ENCODE data around the gene IFITM2. TPM values are rescaled to one million over a fixed set of nuclear protein-coding genes. Genes with fewer than 3 reads are reported as not detected.

Gene IFITM2
- total and polyA plus RNA-seq, 5 donors: 180 to 393 (median 266) TPM

GRCh38 chr11:272195-272930, 35.3 kb upstream of the IFITM2 start:
- ATAC-seq: no peak
- intact Hi-C loops (cut with DNase I): no loop called here
- Histone ChIP-seq H3K4me3 (ENCODE audit: low read length) (no peak overlapping the region), H3K4me1 (ENCODE audit: control insufficient read depth, insufficient read depth, low read length) (no peaks in the 10 kb centered on the region), H3K9me3 (ENCODE audit: control insufficient read depth, low read length) (no peaks in the 10 kb centered on the region), H3K27me3 (ENCODE audit: control insufficient read depth, insufficient read depth) (no peaks in the 10 kb centered on the region), H3K27ac (ENCODE audit: low read length) (no peak overlapping the region)
- peak in 2 of 3 donors; percentile 26 to 46 for DNase-seq
- 84% methylated on average over 22 of the region's 22 CpGs for WGBS

DNA sequence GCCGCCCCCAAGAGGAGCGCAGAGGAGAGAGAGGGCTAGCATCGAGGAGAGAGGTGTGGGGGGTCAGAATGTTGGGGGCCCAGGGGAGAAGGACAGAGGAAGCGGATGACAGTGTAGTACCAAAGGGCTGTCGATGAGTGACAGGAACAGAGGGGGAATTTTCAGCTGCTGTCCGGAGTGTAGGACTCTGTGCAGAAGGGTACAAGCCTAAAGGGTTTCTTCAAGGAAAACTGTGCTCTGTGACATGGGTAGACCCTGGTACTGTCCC, 34.8 kb upstream of the IFITM2 start:
- H3K4me1 ChIP-seq (ENCODE audit: control insufficient read depth, insufficient read depth, low read length): no peaks in the 10 kb centered on the region
- DNase-seq: no peak
- no peak for ATAC-seq
- H3K4me3 ChIP-seq (ENCODE audit: low read length): no peak overlapping the region
- H3K9me3 ChIP-seq (ENCODE audit: control insufficient read depth, low read length): no peaks in the 10 kb centered on the region
- no peak overlapping the region for H3K27ac ChIP-seq (ENCODE audit: low read length)
- H3K27me3 ChIP-seq (ENCODE audit: control insufficient read depth, insufficient read depth): no peaks in the 10 kb centered on the region
- intact Hi-C loops (cut with DNase I): no loop called here
- 86% methylated on average over 6 of the region's 6 CpGs for WGBS

GRCh38 chr11:276219-276618, 31.4 kb upstream of the IFITM2 start:
- intact Hi-C loops (cut with DNase I): no loop called here
- no peak overlapping the region for H3K4me3 ChIP-seq (ENCODE audit: low read length)
- H3K4me1 ChIP-seq (ENCODE audit: control insufficient read depth, insufficient read depth, low read length): no peaks in the 10 kb centered on the region
- H3K27ac ChIP-seq (ENCODE audit: low read length): no peak overlapping the region
- no peaks in the 10 kb centered on the region for H3K27me3 ChIP-seq (ENCODE audit: control insufficient read depth, insufficient read depth)
- ATAC-seq (no peak), DNase-seq (no peak)
- no peaks in the 10 kb centered on the region for H3K9me3 ChIP-seq (ENCODE audit: control insufficient read depth, low read length)

DNA sequence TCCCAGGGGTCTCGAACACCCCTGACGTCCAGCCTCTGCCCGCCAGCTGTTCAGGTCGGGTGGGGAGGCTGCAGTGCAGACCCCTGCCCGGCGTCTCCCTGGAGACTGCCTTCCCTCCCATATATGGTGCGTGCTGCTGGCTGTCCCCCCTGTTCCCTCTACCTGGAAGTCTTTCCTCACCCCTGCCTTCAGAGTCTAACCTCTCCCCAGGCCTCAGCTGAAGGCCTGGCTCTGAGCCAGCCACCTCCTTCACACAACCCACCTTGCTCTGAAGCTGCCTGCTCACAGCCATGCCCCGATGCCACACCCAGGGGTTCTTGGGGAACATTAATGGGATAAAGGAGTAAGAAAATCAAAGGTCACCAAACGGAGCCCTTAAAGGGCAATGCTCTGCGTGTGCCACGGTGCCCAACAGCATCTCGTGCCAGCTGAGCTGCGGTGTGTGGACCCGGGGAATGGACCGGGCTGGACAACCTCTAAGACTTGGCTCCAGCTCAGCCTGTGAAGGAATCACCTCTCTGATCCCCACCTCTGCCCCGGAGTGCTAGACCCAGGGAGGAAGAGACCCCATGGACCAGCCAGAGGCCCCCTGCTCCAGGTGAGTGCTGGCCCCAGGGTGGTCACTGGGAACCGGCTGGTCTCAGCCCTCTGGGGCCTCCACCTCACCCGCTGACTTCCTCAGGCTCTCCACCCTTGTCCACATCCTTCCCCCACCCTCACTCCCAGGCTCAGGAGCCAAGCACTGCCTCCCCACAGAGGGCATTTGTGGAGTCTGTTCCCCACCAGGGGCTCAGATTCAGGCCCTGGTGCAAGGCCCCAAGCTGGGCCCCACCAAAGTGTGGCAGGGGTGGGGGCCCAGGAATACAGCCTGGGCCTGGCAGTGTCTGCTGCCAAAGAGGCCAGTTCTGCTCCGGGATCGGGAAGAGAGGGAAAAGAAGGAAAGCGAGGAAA, 29.3 kb upstream of the IFITM2 start, which contains the start of gene NLRP6:
Gene NLRP6 (plus strand): TSS at position 407 of the 951 bp plus-strand sequence. CDS start 163 bp downstream, at position 570.
- H3K9me3 ChIP-seq (ENCODE audit: control insufficient read depth, low read length): no peaks in the 10 kb centered on the region
- H3K4me1 ChIP-seq (ENCODE audit: control insufficient read depth, insufficient read depth, low read length): no peaks in the 10 kb centered on the region
- intact Hi-C loops (cut with DNase I): no loop called here
- DNase-seq (peak in 2 of 3 donors; percentile 33 to 49), ATAC-seq (peak in 1 of 2 donors; percentile 5)
- H3K27ac ChIP-seq (ENCODE audit: low read length): no peak within 1 kb of the TSS
- H3K4me3 ChIP-seq (ENCODE audit: low read length): no peak within 1 kb of the TSS
- no peaks in the 10 kb centered on the region for H3K27me3 ChIP-seq (ENCODE audit: control insufficient read depth, insufficient read depth)
- 75% methylated on average over 21 of the region's 21 CpGs for WGBS

DNA sequence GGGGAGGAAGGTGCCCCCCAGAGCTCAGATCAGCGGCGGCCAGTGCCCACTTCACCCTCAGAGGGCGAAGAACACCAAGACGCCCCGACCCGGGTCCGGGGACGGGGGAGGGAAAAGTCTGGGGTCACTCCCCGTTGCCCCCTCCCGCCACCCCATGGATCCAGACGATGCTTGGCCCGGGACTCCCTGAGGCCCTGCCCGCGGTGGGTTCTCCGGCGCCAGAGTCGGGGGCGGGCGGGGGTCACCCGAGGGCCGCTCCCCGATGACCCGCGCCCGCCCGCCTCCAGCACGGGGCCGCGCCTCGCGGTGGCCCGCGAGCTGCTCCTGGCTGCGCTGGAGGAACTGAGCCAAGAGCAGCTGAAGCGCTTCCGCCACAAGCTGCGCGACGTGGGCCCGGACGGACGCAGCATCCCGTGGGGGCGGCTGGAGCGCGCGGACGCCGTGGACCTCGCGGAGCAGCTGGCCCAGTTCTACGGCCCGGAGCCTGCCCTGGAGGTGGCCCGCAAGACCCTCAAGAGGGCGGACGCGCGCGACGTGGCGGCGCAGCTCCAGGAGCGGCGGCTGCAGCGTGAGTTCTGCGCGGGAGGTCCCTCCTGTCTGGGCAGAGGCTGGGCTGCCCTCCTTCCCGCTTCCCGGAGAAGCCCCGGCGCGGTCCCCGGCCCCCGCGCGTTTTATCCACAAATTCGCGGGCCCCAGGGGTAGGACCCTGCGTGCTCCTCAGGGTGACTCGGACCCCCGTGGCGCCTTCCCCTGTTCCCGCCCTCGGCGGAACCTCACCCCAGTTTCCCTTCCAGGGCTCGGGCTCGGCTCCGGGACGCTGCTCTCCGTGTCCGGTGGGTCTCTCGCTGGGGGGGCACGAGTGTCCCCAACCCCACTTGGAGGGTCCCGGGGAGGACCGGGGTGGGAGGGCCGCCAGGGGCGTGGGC, 28.3 kb upstream of the IFITM2 start:
- 9% methylated on average over 97 of the region's 97 CpGs for WGBS
- no peaks in the 10 kb centered on the region for H3K27me3 ChIP-seq (ENCODE audit: control insufficient read depth, insufficient read depth)
- ATAC-seq: peak; percentile 27 to 49

DNA sequence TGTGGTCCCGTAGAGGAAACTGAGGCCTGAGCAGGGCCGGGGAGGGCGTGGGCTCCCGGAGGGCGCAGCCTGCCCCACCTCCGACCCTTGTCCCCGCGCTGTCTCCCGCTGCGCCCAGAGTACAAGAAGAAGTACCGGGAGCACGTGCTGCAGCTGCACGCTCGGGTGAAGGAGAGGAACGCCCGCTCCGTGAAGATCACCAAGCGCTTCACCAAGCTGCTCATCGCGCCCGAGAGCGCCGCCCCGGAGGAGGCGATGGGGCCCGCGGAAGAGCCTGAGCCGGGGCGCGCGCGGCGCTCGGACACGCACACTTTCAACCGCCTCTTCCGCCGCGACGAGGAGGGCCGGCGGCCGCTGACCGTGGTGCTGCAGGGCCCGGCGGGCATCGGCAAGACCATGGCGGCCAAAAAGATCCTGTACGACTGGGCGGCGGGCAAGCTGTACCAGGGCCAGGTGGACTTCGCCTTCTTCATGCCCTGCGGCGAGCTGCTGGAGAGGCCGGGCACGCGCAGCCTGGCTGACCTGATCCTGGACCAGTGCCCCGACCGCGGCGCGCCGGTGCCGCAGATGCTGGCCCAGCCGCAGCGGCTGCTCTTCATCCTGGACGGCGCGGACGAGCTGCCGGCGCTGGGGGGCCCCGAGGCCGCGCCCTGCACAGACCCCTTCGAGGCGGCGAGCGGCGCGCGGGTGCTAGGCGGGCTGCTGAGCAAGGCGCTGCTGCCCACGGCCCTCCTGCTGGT, 27.5 kb upstream of the IFITM2 start:
- no peaks in the 10 kb centered on the region for H3K9me3 ChIP-seq (ENCODE audit: control insufficient read depth, low read length)
- peak overlapping the region; percentile 5 for H3K4me3 ChIP-seq (ENCODE audit: low read length)
- no peaks in the 10 kb centered on the region for H3K27me3 ChIP-seq (ENCODE audit: control insufficient read depth, insufficient read depth)
- H3K27ac ChIP-seq (ENCODE audit: low read length): no peak overlapping the region
- DNase-seq: peak in 2 of 3 donors; percentile 65 to 70
- WGBS: 3% methylated on average over 85 of the region's 85 CpGs
- H3K4me1 ChIP-seq (ENCODE audit: control insufficient read depth, insufficient read depth, low read length): no peaks in the 10 kb centered on the region
- ATAC-seq: peak; percentile 17 to 34
- intact Hi-C loops (cut with DNase I): no loop called here

More for the DNA sequence above, 28.3 kb upstream of the IFITM2 start:
- DNase-seq: peak in 2 of 3 donors; percentile 54 to 68
- Histone ChIP-seq H3K4me3 (ENCODE audit: low read length) (no peak overlapping the region), H3K9me3 (ENCODE audit: control insufficient read depth, low read length) (no peaks in the 10 kb centered on the region), H3K4me1 (ENCODE audit: control insufficient read depth, insufficient read depth, low read length) (no peaks in the 10 kb centered on the region), H3K27ac (ENCODE audit: low read length) (no peak overlapping the region)
- intact Hi-C loops (cut with DNase I): no loop called here

- ATAC-seq (no peak), DNase-seq (peak in 2 of 3 donors; percentile 51 to 55)
- H3K4me3 ChIP-seq (ENCODE audit: low read length): peak overlapping the region; percentile 5
- H3K27ac ChIP-seq (ENCODE audit: low read length): no peak overlapping the region
- WGBS: 8% methylated on average over 79 of the region's 79 CpGs
- H3K9me3 ChIP-seq (ENCODE audit: control insufficient read depth, low read length): no peaks in the 10 kb centered on the region
- H3K27me3 ChIP-seq (ENCODE audit: control insufficient read depth, insufficient read depth): no peaks in the 10 kb centered on the region
- no peaks in the 10 kb centered on the region for H3K4me1 ChIP-seq (ENCODE audit: control insufficient read depth, insufficient read depth, low read length)
- intact Hi-C loops (cut with DNase I): no loop called here
These were observed 26.7 kb upstream of the IFITM2 start for GRCh38 chr11:280706-281485.

DNA sequence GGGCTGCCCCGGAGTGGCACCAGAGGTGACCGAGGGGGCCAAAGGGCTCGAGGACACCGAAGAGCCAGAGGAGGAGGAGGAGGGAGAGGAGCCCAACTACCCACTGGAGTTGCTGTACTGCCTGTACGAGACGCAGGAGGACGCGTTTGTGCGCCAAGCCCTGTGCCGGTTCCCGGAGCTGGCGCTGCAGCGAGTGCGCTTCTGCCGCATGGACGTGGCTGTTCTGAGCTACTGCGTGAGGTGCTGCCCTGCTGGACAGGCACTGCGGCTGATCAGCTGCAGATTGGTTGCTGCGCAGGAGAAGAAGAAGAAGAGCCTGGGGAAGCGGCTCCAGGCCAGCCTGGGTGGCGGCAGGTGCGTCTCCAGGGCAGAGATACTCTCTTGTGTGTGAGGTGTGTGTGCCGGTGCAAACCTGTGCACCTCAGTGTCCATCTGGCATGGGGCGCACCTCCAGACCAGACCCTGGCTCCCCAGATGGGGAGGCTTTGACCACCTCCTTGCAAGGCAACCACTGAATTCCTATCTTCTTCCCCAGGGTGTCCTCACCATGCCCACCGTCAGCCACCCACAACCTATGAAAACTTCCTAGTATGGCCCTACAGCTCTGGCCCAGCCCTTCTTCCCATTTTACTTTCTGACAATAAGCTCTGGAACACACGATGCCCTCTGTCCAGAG, 26.0 kb upstream of the IFITM2 start:
- no peaks in the 10 kb centered on the region for H3K27me3 ChIP-seq (ENCODE audit: control insufficient read depth, insufficient read depth)
- H3K27ac ChIP-seq (ENCODE audit: low read length): no peak overlapping the region
- DNase-seq: peak in 1 of 3 donors; percentile 41
- H3K9me3 ChIP-seq (ENCODE audit: control insufficient read depth, low read length): no peaks in the 10 kb centered on the region
- intact Hi-C loops (cut with DNase I): no loop called here
- no peak overlapping the region for H3K4me3 ChIP-seq (ENCODE audit: low read length)
- 32% methylated on average over 26 of the region's 26 CpGs for WGBS
- no peak for ATAC-seq
- no peaks in the 10 kb centered on the region for H3K4me1 ChIP-seq (ENCODE audit: control insufficient read depth, insufficient read depth, low read length)

- H3K4me3 ChIP-seq (ENCODE audit: low read length): no peak overlapping the region
- ATAC-seq: no peak
- intact Hi-C loops (cut with DNase I): no loop called here
- DNase-seq: peak in 1 of 3 donors; percentile 27
- H3K27ac ChIP-seq (ENCODE audit: low read length): no peak overlapping the region
- no peaks in the 10 kb centered on the region for H3K27me3 ChIP-seq (ENCODE audit: control insufficient read depth, insufficient read depth)
- 70% methylated on average over 4 of the region's 4 CpGs for WGBS
- H3K9me3 ChIP-seq (ENCODE audit: control insufficient read depth, low read length): no peaks in the 10 kb centered on the region
- H3K4me1 ChIP-seq (ENCODE audit: control insufficient read depth, insufficient read depth, low read length): no peaks in the 10 kb centered on the region
These were observed 25.4 kb upstream of the IFITM2 start for GRCh38 chr11:282171-282570.
